ENCODE data around the gene MTFR1L.

Gene MTFR1L

GRCh38 chr1:25808481-25809244, 11.1 kb upstream of the MTFR1L start:
- no peak for DNase-seq

GRCh38 chr1:25809283-25809926, 10.3 kb upstream of the MTFR1L start:
- DNase-seq, result no peak

GRCh38 chr1:25809929-25810328, 9.8 kb upstream of the MTFR1L start:
- no peak for DNase-seq

- DNase-seq, result peak; percentile 83
These were observed 9.1 kb upstream of the MTFR1L start for GRCh38 chr1:25810341-25811299.

- DNase-seq, result no peak
These were observed 8.2 kb upstream of the MTFR1L start for GRCh38 chr1:25811384-25812082.

GRCh38 chr1:25813071-25813733, 6.6 kb upstream of the MTFR1L start:
- DNase-seq, result no peak

GRCh38 chr1:25813734-25814471, 5.9 kb upstream of the MTFR1L start:
- DNase-seq, result no peak

GRCh38 chr1:25814549-25815087, 5.1 kb upstream of the MTFR1L start:
- DNase-seq, result no peak

GRCh38 chr1:25815208-25816111, 4.3 kb upstream of the MTFR1L start:
- DNase-seq, result no peak

- DNase-seq, result no peak
These were observed 3.5 kb upstream of the MTFR1L start for GRCh38 chr1:25816112-25816718.

- no peak for DNase-seq
These were observed 1.8 kb upstream of the MTFR1L start for GRCh38 chr1:25817840-25818501.

GRCh38 chr1:25818569-25818968, 1.2 kb upstream of the MTFR1L start:
- no peak for DNase-seq

GRCh38 chr1:25820247-25821111, 725 bp downstream of the MTFR1L start:
- DNase-seq, result peak; percentile 65

- no peak for DNase-seq
These were observed 1.3 kb downstream of the MTFR1L start for GRCh38 chr1:25821112-25821476.

GRCh38 chr1:25821630-25822091, 1.9 kb downstream of the MTFR1L start:
- no peak for DNase-seq

GRCh38 chr1:25825605-25826004, 5.9 kb downstream of the MTFR1L start:
- no peak for DNase-seq

GRCh38 chr1:25826571-25826970, 6.8 kb downstream of the MTFR1L start:
- DNase-seq, result no peak

- no peak for DNase-seq
These were observed 8.7 kb downstream of the MTFR1L start for GRCh38 chr1:25828491-25828890.

Measured in stimulated activated CD4-positive, alpha-beta T cell treated with anti-CD3 and anti-CD28 coated beads, Interleukin-4, amount 100 ng/mL, for 1 hour (primary cell).